Rectal smooth muscle tissue (tissue), 1 donor: ENCODE measurements around the gene MORF4L2.
"Not testable (repeated sequence)": the region's sequence is repeated elsewhere in the genome, so short reads cannot be mapped to it uniquely, and the experiment has no call there.

Experiments
- H3K27ac ChIP-seq: one replicate; pipeline ENCODE4 v1.7.0; 2013; ENCODE audit warnings: low read depth, low read length, inconsistent platforms
- H3K27me3 ChIP-seq: one replicate; pipeline ENCODE4 v1.7.0; 2013; ENCODE audit warnings: low read length; ENCODE audit not compliant: control insufficient read depth, insufficient read depth
- H3K36me3 ChIP-seq: one replicate; pipeline ENCODE4 v1.7.0; 2013; ENCODE audit warnings: low read length; ENCODE audit not compliant: control insufficient read depth, insufficient read depth
- H3K4me1 ChIP-seq: one replicate; pipeline ENCODE4 v1.7.0; 2013; ENCODE audit warnings: low read length; ENCODE audit not compliant: control insufficient read depth, insufficient read depth
- H3K4me3 ChIP-seq: one replicate; pipeline ENCODE4 v1.7.0; 2013; ENCODE audit warnings: low read length
- H3K9ac ChIP-seq: one replicate; pipeline ENCODE4 v1.7.0; 2013; ENCODE audit warnings: low read length

Gene MORF4L2

GRCh38 chrX:103638479-103639346, 47.8 kb downstream of the MORF4L2 start:
- H3K27me3 ChIP-seq, H3K36me3 ChIP-seq, H3K27ac ChIP-seq, H3K9ac ChIP-seq, H3K4me1 ChIP-seq, H3K4me3 ChIP-seq: not testable (repeated sequence)

DNA sequence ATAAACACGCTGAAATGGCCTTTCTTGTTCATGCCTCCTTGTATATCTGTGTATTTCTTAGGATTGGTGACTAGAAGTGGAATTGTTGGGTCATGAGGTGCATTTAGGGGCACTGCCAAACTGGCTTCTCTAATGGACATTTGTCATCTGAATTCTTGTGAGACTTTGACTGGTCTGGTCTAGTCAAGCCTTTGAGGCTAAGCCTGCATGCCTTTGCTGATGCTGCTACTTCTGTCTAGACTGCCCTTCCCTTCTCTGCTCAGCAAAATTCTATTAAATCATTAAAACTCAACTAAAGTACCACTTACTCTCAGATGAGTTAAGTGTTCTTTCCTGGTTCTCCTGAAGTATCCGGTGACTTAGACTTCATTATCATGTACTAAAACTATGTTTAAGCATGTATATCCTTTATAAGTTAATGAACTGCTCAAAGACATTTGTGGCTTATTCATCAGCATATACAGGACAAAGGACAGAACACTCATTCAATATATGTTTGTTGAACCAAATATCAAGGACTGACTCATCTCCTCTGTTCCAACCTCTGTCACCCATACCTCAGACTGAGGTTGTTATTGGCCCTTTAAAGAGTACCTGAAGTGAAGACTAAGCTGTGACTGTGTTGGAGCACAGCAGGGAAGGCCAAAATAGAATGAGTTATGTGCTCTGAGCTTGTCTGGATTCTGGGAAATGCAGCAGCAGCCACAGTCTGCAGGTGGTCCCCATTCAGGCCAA, 48.7 kb downstream of the MORF4L2 start:
- no peaks in the 10 kb centered on the region for H3K36me3 ChIP-seq
- no peak overlapping the region for H3K4me3 ChIP-seq
- no peaks in the 10 kb centered on the region for H3K4me1 ChIP-seq
- H3K27ac ChIP-seq, result no peak overlapping the region
- H3K9ac ChIP-seq, result no peak overlapping the region
- no peaks in the 10 kb centered on the region for H3K27me3 ChIP-seq

DNA sequence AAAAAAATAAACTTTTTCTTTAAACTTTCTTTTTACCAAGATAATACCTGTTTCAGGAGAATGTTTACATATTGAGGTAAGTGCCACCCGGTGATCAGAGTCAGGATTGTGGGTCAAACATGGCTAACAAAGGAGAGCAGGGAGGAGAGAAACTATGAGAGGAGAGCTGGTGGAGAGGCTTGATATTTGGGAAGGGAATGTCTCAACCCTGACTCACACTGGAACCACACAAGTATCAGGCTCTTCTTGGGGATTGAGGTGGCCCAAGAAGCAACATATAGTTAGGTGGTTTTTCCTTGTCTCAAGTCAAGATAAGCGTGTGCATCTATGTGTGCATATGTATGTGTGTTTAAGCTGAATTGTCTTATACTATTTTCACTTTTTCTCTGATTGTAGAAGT, 51.1 kb downstream of the MORF4L2 start:
- Histone ChIP-seq H3K4me1 (peaks cover under 1% of the 10 kb centered on the region), H3K9ac (no peak overlapping the region), H3K4me3 (no peak overlapping the region), H3K36me3 (no peaks in the 10 kb centered on the region), H3K27me3 (no peaks in the 10 kb centered on the region), H3K27ac (no peak overlapping the region)

GRCh38 chrX:103631145-103631544, 55.4 kb downstream of the MORF4L2 start:
- peak overlapping the region; percentile 57 for H3K27ac ChIP-seq
- H3K9ac ChIP-seq, result no peak overlapping the region
- peaks cover 4% of the 10 kb centered on the region for H3K4me1 ChIP-seq
- peaks cover 4% of the 10 kb centered on the region for H3K27me3 ChIP-seq
- H3K4me3 ChIP-seq, result no peak overlapping the region
- no peaks in the 10 kb centered on the region for H3K36me3 ChIP-seq

DNA sequence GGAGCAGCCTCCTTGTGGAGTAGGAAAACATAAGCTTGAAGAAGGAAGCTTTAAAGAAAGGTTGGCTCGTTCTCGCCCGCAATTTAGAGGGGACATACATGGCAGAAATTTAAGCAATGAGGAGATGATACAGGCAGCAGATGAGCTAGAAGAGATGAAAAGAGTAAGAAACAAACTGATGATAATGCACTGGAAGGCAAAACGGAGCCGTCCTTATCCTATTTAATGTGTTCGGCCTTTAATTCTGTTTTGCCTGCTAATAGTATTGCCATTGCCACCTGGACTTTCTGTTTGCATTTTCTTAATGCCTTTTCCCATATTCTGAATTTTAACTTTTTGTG, 56.4 kb downstream of the MORF4L2 start:
- Histone ChIP-seq H3K4me3 (peak overlapping the region; percentile 79), H3K9ac (peak overlapping the region; percentile 70), H3K27me3 (peaks cover 4% of the 10 kb centered on the region), H3K27ac (peak overlapping the region; percentile 94), H3K4me1 (peaks cover 4% of the 10 kb centered on the region), H3K36me3 (no peaks in the 10 kb centered on the region)

GRCh38 chrX:103629318-103630170, 57.0 kb downstream of the MORF4L2 start:
- peaks cover 4% of the 10 kb centered on the region for H3K4me1 ChIP-seq
- peak overlapping the region; percentile 94 for H3K27ac ChIP-seq
- H3K27me3 ChIP-seq, result peaks cover 4% of the 10 kb centered on the region
- H3K36me3 ChIP-seq, result no peaks in the 10 kb centered on the region
- peak overlapping the region; percentile 70 for H3K9ac ChIP-seq
- H3K4me3 ChIP-seq, result peak overlapping the region; percentile 79

- H3K27me3 ChIP-seq, result peaks cover 4% of the 10 kb centered on the region
- H3K4me3 ChIP-seq, result peak within 1 kb of the TSS; percentile 79
- peak within 1 kb of the TSS; percentile 94 for H3K27ac ChIP-seq
- peak within 1 kb of the TSS; percentile 81 for H3K9ac ChIP-seq
- H3K4me1 ChIP-seq, result peaks cover 4% of the 10 kb centered on the region
- no peaks in the 10 kb centered on the region for H3K36me3 ChIP-seq
Measured at GRCh38 chrX:103628386-103629317, 57.8 kb downstream of the MORF4L2 start, which contains the start of gene TCEAL1. TCEAL1 (plus strand) TSS chrX:103628975; CDS start chrX:103629917, 942 bp downstream.

- no peak overlapping the region for H3K4me3 ChIP-seq
- H3K36me3 ChIP-seq, result no peaks in the 10 kb centered on the region
- H3K4me1 ChIP-seq, result peaks cover 4% of the 10 kb centered on the region
- H3K9ac ChIP-seq, result no peak overlapping the region
- peaks cover 4% of the 10 kb centered on the region for H3K27me3 ChIP-seq
- no peak overlapping the region for H3K27ac ChIP-seq
Measured at GRCh38 chrX:103626855-103627254, 59.6 kb downstream of the MORF4L2 start.
